Skin epidermis (tissue), 12 donors: ENCODE data around the gene VIPR2.
"Not testable (repeated sequence)": the region's sequence is repeated elsewhere in the genome, so short reads cannot be mapped to it uniquely, and the experiment has no call there.

Source experiments
- H3K27ac ChIP-seq, 21 experiments: fragments of 200-600 bp; sonication (generic) in 11 of 21; one replicate each; pipeline ENCODE4 v1.5.0; 2020; ENCODE audit warnings: mild to moderate bottlenecking in 3 of 21, inconsistent platforms in 2 of 21, moderate library complexity in 2 of 21
- H3K4me3 ChIP-seq, 7 experiments: fragments of 200-600 bp; sonication (generic) in 2 of 7; one replicate each; pipeline ENCODE4 v1.5.0; 2020; ENCODE audit warnings: inconsistent platforms in 2 of 7, mild to moderate bottlenecking in 2 of 7, moderate library complexity in 1 of 7

Gene VIPR2

GRCh38 chr7:159141167-159141566 lies 3.5 kb downstream of the VIPR2 start:
- H3K27ac ChIP-seq = no peak overlapping the region
- H3K4me3 ChIP-seq = no peak overlapping the region

- Histone ChIP-seq H3K4me3 (no peak overlapping the region), H3K27ac (no peak overlapping the region)
Observed at GRCh38 chr7:159140170-159140910, 4.3 kb downstream of the VIPR2 start.

DNA sequence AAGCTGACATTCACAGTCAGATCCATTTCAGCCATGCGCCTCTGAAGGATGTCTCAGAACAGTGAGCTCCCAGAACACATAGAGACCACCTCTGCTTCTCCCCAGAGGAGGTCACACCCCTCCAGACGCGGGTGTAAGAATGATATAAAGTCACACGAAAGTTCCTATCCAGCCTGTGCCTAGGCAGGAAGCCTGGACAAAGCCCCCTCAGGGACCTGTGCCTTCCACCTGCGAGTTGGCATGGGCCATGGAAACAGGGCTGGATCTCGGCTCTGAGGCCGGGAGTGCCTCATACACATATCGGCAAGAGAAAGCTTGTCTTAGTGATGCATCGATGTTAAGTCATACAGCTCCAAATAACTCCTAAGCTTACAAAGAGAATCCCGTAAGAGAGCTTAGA lies 5.0 kb downstream of the VIPR2 start:
- no peak overlapping the region for H3K4me3 ChIP-seq
- H3K27ac ChIP-seq = no peak overlapping the region

GRCh38 chr7:159139202-159139601 lies 5.5 kb downstream of the VIPR2 start:
- Histone ChIP-seq H3K4me3 (no peak overlapping the region), H3K27ac (no peak overlapping the region)

- Histone ChIP-seq H3K27ac (no peak overlapping the region), H3K4me3 (no peak overlapping the region)
Observed at GRCh38 chr7:159138508-159138907, 6.2 kb downstream of the VIPR2 start.

- Histone ChIP-seq H3K4me3 (no peak overlapping the region), H3K27ac (no peak overlapping the region)
Observed at GRCh38 chr7:159137906-159138305, 6.8 kb downstream of the VIPR2 start.

GRCh38 chr7:159136846-159137245 lies 7.8 kb downstream of the VIPR2 start:
- Histone ChIP-seq H3K27ac (no peak overlapping the region), H3K4me3 (no peak overlapping the region)

- no peak overlapping the region for H3K27ac ChIP-seq
- H3K4me3 ChIP-seq = no peak overlapping the region
Observed at GRCh38 chr7:159136442-159136841, 8.2 kb downstream of the VIPR2 start.

GRCh38 chr7:159136013-159136412 lies 8.7 kb downstream of the VIPR2 start:
- H3K27ac ChIP-seq = no peak overlapping the region
- H3K4me3 ChIP-seq = no peak overlapping the region

DNA sequence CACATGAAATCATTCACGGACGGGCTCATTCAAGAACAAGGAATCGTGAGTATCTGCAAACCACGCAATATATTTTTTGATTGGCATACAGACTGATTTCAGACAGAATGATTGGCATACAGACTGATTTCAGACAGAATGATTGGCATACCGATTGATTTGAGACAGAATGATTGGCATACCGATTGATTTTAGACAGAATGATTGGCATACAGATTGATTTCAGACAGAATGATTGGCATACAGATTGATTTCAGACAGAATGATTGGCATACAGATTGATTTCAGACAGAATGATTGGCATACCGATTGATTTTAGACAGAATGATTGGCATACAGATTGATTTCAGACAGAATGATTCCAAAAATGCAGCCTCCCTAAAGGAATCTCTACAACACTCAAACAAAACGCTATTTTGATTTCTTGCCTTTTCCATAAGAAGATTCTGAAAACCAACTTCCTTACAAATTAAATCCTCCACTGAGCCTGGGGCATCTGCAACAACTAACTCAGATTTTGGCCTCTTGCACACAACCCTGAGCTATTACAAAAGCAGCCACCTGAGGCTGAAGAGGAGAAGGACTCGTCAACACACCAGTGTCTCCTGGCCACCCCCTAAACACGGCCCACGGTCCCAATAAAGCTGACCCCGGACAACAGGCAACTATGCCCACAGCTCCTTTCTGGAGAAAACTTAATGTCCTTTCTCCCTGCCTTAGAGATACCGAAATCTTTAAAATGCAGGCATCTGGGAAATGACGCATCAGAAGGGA lies 11.8 kb downstream of the VIPR2 start:
- not testable (repeated sequence) for H3K4me3 ChIP-seq, H3K27ac ChIP-seq

GRCh38 chr7:159130820-159131219 lies 13.8 kb downstream of the VIPR2 start:
- H3K4me3 ChIP-seq = no peak overlapping the region
- no peak overlapping the region for H3K27ac ChIP-seq

DNA sequence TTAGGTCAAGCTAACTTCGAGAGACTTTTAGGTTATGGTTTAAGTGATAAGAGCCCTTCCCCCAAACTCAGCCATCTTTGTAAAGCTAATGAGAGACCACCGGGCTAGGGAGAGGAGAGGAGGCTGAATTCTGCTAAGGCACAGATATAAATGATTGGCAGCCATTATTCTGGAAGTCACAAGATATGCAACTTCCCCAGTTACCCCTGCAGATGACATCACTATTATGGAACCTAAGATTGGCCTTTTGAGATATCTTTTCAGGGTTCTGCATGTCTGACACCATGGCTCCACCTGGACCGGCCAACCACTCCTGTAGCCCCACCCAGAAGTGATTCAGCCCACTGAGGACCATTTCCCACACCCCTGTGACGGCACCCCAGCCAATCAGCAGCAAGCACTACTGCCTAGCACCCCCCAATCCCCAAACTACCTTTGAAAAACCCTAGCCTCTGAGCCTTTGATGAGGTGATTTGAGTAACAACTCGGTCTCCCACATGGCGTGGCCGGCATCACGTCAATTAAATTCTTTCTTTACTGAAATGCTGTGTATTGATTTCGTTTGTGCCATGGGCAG lies 14.4 kb downstream of the VIPR2 start:
- Histone ChIP-seq H3K27ac (no peak overlapping the region), H3K4me3 (no peak overlapping the region)

GRCh38 chr7:159128767-159129166 lies 15.9 kb downstream of the VIPR2 start:
- Histone ChIP-seq H3K27ac (no peak overlapping the region), H3K4me3 (no peak overlapping the region)

- H3K4me3 ChIP-seq = no peak overlapping the region
- H3K27ac ChIP-seq = no peak overlapping the region
Observed at GRCh38 chr7:159127691-159128642, 16.7 kb downstream of the VIPR2 start.

DNA sequence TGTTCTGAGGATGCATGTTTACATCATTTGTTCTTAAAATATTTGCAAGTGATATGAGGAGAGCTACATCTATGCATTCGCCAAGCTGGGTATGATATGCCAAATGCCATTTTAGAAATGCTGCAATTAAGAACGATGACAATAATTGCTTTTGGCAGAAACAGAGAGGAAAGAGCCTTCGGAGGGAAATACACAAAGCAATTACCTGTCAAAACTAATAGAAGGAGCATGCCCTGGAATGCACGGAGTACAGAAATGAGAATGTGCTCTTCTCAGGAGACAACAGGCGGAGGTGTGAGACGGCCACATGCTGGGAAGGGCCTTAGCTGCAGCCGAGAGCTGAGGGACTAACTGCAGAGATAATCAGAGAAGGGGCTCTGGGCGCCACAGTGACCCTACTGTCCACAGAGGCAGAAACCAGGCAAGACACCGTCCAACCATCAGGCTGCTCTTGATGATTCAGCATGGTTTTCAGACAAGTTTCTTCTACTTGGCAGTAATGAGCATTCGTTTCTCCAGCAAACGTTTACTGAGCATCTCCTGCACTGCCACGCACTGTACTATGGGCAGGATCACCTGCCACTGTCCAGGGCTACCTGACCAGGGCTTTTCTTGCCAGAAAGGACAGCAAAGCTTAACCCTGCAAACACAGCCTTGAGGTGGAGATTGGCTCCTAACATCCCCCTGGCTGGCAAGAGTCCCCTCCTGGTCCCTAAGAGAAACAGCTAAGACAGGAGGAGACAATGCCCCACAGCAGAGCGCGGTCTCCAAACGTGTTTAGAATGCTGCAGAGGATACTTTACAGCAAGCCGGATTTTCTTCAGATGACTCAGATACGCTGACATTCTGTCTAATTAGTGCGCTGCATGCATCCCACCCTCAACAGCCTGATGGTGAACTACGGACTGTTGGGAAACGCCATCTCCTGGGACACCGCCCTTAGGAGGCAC lies 18.1 kb downstream of the VIPR2 start:
- Histone ChIP-seq H3K27ac (no peak overlapping the region), H3K4me3 (no peak overlapping the region)

DNA sequence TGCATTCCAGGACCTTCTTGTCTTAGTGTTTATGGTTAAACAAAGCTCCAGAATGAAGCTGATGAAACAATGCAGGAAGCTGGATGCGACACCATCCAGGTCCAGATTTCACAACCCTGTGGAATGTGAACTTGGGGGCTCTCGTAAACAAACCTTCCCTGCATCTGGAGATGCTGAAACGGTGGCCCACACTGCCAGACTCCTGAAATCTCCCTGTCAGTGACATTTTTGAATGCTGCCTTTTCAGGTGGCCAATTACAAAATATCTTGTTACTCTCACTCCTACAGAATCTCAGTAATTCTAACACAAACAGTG lies 18.8 kb downstream of the VIPR2 start:
- Histone ChIP-seq H3K4me3 (no peak overlapping the region), H3K27ac (no peak overlapping the region)

- Histone ChIP-seq H3K27ac (no peak overlapping the region), H3K4me3 (no peak overlapping the region)
Observed at GRCh38 chr7:159125104-159125954, 19.3 kb downstream of the VIPR2 start.

DNA sequence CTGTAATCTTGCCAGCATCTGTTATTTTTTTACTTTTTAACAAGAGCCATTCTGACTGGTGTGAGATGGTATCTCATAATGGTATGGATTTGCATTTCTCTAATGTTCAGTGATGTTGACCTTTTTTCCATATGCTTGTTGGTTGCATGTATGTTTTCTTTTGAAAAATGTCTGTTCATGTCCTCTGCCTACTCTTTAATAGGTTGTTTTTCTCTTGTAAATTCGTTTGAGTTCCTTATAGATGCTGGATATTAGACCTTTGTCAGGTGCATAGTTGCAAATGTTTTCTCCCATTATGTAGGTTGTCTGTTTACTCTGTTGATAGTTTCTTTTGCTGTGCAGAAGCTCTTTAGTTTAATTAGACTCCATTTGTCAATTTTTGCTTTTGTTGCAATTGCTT lies 20.9 kb downstream of the VIPR2 start:
- H3K27ac ChIP-seq, H3K4me3 ChIP-seq: not testable (repeated sequence)
